Measurements from ENCODE around the gene MSL3. TPM values are rescaled to one million over a fixed set of nuclear protein-coding genes. Genes with fewer than 3 reads are reported as not detected.

The MSL3 gene
- total and polyA plus RNA-seq, 2 of the 8 experiments (the other 6 are each of a cell fraction or from before 2014, with no cell fraction given): 10.6 to 12.3 TPM

DNA sequence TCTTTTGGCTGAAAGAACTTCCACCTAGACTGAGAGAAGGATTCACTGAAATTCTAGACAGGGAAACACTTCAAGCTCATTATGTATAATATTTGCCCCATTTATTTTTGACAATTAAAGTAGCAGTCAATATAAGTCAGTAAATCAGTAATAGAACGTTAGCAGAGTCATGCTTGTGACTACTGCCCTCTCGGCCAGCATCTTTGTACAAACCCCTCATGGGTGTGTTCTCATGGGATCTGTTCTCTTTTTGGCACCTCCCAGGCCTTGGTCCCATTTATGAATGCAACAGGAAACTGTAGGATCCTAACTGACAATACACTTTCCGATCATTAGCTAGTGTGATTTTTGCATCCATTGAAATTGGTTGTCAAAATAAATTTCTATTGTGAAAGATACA lies 2.9 kb downstream of the MSL3 start:
- FAIRE-seq: no peak
- no peak overlapping the region for H3K4me2 ChIP-seq (ENCODE audit: insufficient read depth in 1 of 2, low read depth in 2 of 2, low read length in 2 of 2)
- peaks cover 8% of the 10 kb centered on the region; the same call in 1 of the 2 replicates for H3K23me2 ChIP-seq (ENCODE audit: low read depth, low read length)
- no peak overlapping the region for H2BK120ac ChIP-seq (replicated peaks; ENCODE audit: low read depth, low read length)
- H3K4me3 ChIP-seq (ENCODE audit: extremely low read depth in 1 of 4, insufficient read depth in 2 of 4, low read depth in 3 of 4, low read length in 4 of 4): no peak overlapping the region
- TF ChIP-seq CEBPB (IDR thresholded peaks at IDR 0.05; ENCODE audit: low read depth, low read length): no peak
- no peak for TF ChIP-seq TAF7 (optimal IDR thresholded peaks at IDR 0.05; ENCODE audit: borderline replicate concordance, low read depth, low read length)
- no peak for TF ChIP-seq POU5F1 (IDR thresholded peaks at IDR 0.05; ENCODE audit: low read depth, low read length)
- no peak for TF ChIP-seq BRCA1 (IDR thresholded peaks at IDR 0.05; ENCODE audit: low read depth, low read length)
- no peak for TF ChIP-seq NANOG (IDR thresholded peaks at IDR 0.05; ENCODE audit: insufficient read depth, low read depth, low read length, poor library complexity, severe bottlenecking)
- TF ChIP-seq CHD1 (IDR thresholded peaks at IDR 0.05; ENCODE audit: low read depth, low read length): no peak
- TF ChIP-seq GABPA (IDR thresholded peaks at IDR 0.05; ENCODE audit: borderline replicate concordance, insufficient read depth, low read length): no peak
- H4K91ac ChIP-seq (replicated peaks; ENCODE audit: insufficient read length, low read length): no peak overlapping the region
- peaks cover 0 to 3% (median 0%) of the 10 kb centered on the region in 4 experiments; a peak in 2 of 7 replicates for H3K4me1 ChIP-seq (replicated peaks in 1 of 4; ENCODE audit: control insufficient read depth in 3 of 4, insufficient read depth in 4 of 4, low read length in 3 of 4)
- 0 out of 7 replicates have a peak, but pooled peaks cover 0 to 2% (median 0%) of the 10 kb centered on the region in 4 experiments for H3K27me3 ChIP-seq (replicated peaks in 1 of 4; ENCODE audit: control insufficient read depth in 3 of 4, extremely low read depth in 1 of 4, insufficient read depth in 3 of 4, low read length in 3 of 4)
- POLR2A ChIA-PET (ENCODE audit: partially characterized antibody): no interaction called here
- no peaks in the 10 kb centered on the region for H3K9me3 ChIP-seq (ENCODE audit: insufficient read depth in 2 of 2, low read depth in 1 of 2, low read length in 1 of 2)
- 94% methylated on average over 3 of the region's 3 CpGs; no CpG with 5 or more reads in 1 of the 2 experiments for WGBS, 2 experiments (ENCODE audit: extremely low coverage in 1 of 2, insufficient coverage in 1 of 2, insufficient read length in 1 of 2, insufficient replicate concordance in 2 of 2, low coverage in 1 of 2, low lambda C conversion rate in 2 of 2, missing lambda C conversion rate in 1 of 2)
- H4K8ac ChIP-seq (ENCODE audit: extremely low read depth, insufficient read depth, low read length): no peak overlapping the region
- no peak overlapping the region for H3K23ac ChIP-seq (ENCODE audit: insufficient read length)
- no peak overlapping the region for H3K14ac ChIP-seq (ENCODE audit: insufficient read length)
- no peak overlapping the region for H3K27ac ChIP-seq (ENCODE audit: low read depth, low read length)
- CTCF ChIA-PET (ENCODE audit: partially characterized antibody): interaction anchor here (0.5 to 0.9 kb wide), 2 partner anchors 10 to 379 kb away, joined by 3 to 4 read pairs; no protein-coding TSS in a partner anchor
- H3K56ac ChIP-seq (replicated peaks; ENCODE audit: insufficient read length, low read depth, low read length): no peak overlapping the region
- H3K4ac ChIP-seq (replicated peaks; ENCODE audit: insufficient read length, low read depth, low read length): no peak overlapping the region
- H3K79me1 ChIP-seq (ENCODE audit: low read depth, low read length): no peaks in the 10 kb centered on the region
- H2BK12ac ChIP-seq (ENCODE audit: low read depth, low read length): no peak overlapping the region
- H3K9ac ChIP-seq (replicated peaks in 1 of 4; ENCODE audit: extremely low read depth in 1 of 4, low read depth in 3 of 4, low read length in 3 of 4): no peak overlapping the region
- H4K5ac ChIP-seq (ENCODE audit: insufficient read length, low read depth, low read length): no peak overlapping the region
- H2BK20ac ChIP-seq (ENCODE audit: low read length): no peak overlapping the region
- H2AK5ac ChIP-seq (ENCODE audit: low read depth, low read length): no peak overlapping the region
- no peak overlapping the region for H2BK15ac ChIP-seq (ENCODE audit: low read length)
- no peaks in the 10 kb centered on the region for H4K20me1 ChIP-seq (replicated peaks in 1 of 2; ENCODE audit: control insufficient read depth in 1 of 2, insufficient read depth in 2 of 2, low read length in 2 of 2)
- H2BK5ac ChIP-seq (ENCODE audit: low read depth, low read length): no peak overlapping the region
- no peak overlapping the region for H2AFZ ChIP-seq (ENCODE audit: low read length)
- H3K79me2 ChIP-seq (ENCODE audit: control insufficient read depth in 1 of 2, insufficient read depth in 2 of 2, low read length in 2 of 2): no peaks in the 10 kb centered on the region; a peak in 1 of 4 replicates
- no peak overlapping the region for H3K18ac ChIP-seq (ENCODE audit: extremely low read depth, low read length)
- no peak for DNase-seq (ENCODE audit: low read depth in 1 of 2, low spot score in 2 of 2)
- peaks cover 0 to 23% (median 12%) of the 10 kb centered on the region in 4 experiments; a peak in 6 of 8 replicates for H3K36me3 ChIP-seq (ENCODE audit: control insufficient read depth in 2 of 4, insufficient read depth in 4 of 4, low read length in 3 of 4)

Measured in H1 (cell line).